ENCODE results near the gene OR56B1. TPM values are rescaled to one million over a fixed set of nuclear protein-coding genes. Genes with fewer than 3 reads are reported as not detected.

OR56B1 gene
- total RNA-seq, 2 donors from 2014 or later: not detected

DNA sequence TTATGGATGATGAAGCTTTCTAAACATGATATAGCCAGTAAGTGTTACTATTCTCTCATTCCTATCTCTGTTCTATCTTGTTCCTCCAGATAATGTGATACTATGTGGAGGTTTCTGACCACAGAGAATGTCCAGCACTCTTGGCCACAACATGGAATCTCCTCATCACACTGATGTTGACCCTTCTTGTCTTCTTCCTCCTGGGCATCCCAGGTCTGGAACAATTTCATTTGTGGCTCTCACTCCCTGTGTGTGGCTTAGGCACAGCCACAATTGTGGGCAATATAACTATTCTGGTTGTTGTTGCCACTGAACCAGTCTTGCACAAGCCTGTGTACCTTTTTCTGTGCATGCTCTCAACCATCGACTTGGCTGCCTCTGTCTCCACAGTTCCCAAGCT, 9.9 kb upstream of the OR56B1 start:
- Histone ChIP-seq H3K36me3 (no peaks in the 10 kb centered on the region), H3K4me3 (no peak overlapping the region), H3K27ac (no peak overlapping the region), H3K27me3 (replicated peaks; ENCODE audit: insufficient read depth) (no peaks in the 10 kb centered on the region), H3K4me1 (replicated peaks) (no peaks in the 10 kb centered on the region), H3K9me3 (no peaks in the 10 kb centered on the region)
- intact Hi-C loops (cut with DNase I): no loop called here
- TF ChIP-seq, protein P1, sequence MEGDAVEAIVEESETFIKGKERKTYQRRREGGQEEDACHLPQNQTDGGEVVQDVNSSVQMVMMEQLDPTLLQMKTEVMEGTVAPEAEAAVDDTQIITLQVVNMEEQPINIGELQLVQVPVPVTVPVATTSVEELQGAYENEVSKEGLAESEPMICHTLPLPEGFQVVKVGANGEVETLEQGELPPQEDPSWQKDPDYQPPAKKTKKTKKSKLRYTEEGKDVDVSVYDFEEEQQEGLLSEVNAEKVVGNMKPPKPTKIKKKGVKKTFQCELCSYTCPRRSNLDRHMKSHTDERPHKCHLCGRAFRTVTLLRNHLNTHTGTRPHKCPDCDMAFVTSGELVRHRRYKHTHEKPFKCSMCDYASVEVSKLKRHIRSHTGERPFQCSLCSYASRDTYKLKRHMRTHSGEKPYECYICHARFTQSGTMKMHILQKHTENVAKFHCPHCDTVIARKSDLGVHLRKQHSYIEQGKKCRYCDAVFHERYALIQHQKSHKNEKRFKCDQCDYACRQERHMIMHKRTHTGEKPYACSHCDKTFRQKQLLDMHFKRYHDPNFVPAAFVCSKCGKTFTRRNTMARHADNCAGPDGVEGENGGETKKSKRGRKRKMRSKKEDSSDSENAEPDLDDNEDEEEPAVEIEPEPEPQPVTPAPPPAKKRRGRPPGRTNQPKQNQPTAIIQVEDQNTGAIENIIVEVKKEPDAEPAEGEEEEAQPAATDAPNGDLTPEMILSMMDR (IDR thresholded peaks at IDR 0.05): no peak
- TF ChIP-seq POLR2AphosphoS5 (IDR thresholded peaks at IDR 0.05) (no peak), POLR2A (IDR thresholded peaks at IDR 0.05) (no peak)
- WGBS: 89% methylated on average over 1 of the region's 1 CpG
- DNase-seq (ENCODE audit: low spot score): no peak

GRCh38 chr11:5727691-5728090, 8.6 kb upstream of the OR56B1 start:
- Histone ChIP-seq H3K4me1 (replicated peaks) (no peaks in the 10 kb centered on the region), H3K4me3 (no peak overlapping the region), H3K27ac (no peak overlapping the region), H3K36me3 (no peaks in the 10 kb centered on the region), H3K27me3 (replicated peaks; ENCODE audit: insufficient read depth) (no peaks in the 10 kb centered on the region), H3K9me3 (no peaks in the 10 kb centered on the region)
- TF ChIP-seq POLR2A (IDR thresholded peaks at IDR 0.05): no peak
- TF ChIP-seq, protein P1 (IDR thresholded peaks at IDR 0.05): no peak
- TF ChIP-seq POLR2AphosphoS5 (IDR thresholded peaks at IDR 0.05): no peak
- no peak for DNase-seq (ENCODE audit: low spot score)
- intact Hi-C loops (cut with DNase I): no loop called here
- WGBS: 100% methylated on average over 1 of the region's 1 CpG

- Histone ChIP-seq H3K4me1 (replicated peaks) (no peaks in the 10 kb centered on the region), H3K9me3 (no peaks in the 10 kb centered on the region), H3K27ac (no peak overlapping the region), H3K27me3 (replicated peaks; ENCODE audit: insufficient read depth) (no peaks in the 10 kb centered on the region), H3K4me3 (no peak overlapping the region), H3K36me3 (no peaks in the 10 kb centered on the region)
- DNase-seq (ENCODE audit: low spot score): no peak
- TF ChIP-seq POLR2AphosphoS5 (IDR thresholded peaks at IDR 0.05): no peak
- TF ChIP-seq, protein P1 (IDR thresholded peaks at IDR 0.05): no peak
- no peak for TF ChIP-seq POLR2A (IDR thresholded peaks at IDR 0.05)
- intact Hi-C loops (cut with DNase I): no loop called here
Measured at GRCh38 chr11:5737091-5737490, 843 bp downstream of the OR56B1 start.

- no peaks in the 10 kb centered on the region for H3K27me3 ChIP-seq (replicated peaks; ENCODE audit: insufficient read depth)
- intact Hi-C loops (cut with DNase I): no loop called here
- no peak overlapping the region for H3K27ac ChIP-seq
- no peak for DNase-seq (ENCODE audit: low spot score)
- H3K36me3 ChIP-seq: no peaks in the 10 kb centered on the region
- H3K9me3 ChIP-seq: no peaks in the 10 kb centered on the region
- no peaks in the 10 kb centered on the region for H3K4me1 ChIP-seq (replicated peaks)
- no peak for TF ChIP-seq POLR2AphosphoS5 (IDR thresholded peaks at IDR 0.05)
- no peak for TF ChIP-seq POLR2A (IDR thresholded peaks at IDR 0.05)
- TF ChIP-seq, protein P1 (IDR thresholded peaks at IDR 0.05): no peak
- 77% methylated on average over 6 of the region's 6 CpGs for WGBS
- no peak overlapping the region for H3K4me3 ChIP-seq
Measured at GRCh38 chr11:5737670-5738392, 1.6 kb downstream of the OR56B1 start.

DNA sequence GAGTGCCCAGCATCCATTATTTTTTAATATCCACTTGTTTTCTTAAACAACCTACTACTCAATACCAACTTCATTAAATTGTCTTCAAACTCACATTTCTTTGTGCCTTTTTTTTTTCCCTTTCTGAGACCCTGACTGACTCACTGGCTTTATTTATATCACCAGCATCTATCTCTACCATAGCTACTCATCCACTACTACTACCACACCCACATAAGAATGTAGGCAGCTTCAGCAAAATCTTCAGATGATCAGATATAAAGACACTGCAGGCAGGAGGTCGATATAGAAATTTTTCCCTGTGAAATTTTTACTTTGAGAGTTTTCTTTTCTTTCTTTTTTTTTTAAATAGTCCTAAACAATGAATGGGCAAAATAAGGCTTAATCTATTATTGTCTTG, 2.2 kb downstream of the OR56B1 start:
- no peaks in the 10 kb centered on the region for H3K36me3 ChIP-seq
- H3K9me3 ChIP-seq: no peaks in the 10 kb centered on the region
- WGBS: 56% methylated on average over 1 of the region's 1 CpG
- H3K27me3 ChIP-seq (replicated peaks; ENCODE audit: insufficient read depth): no peaks in the 10 kb centered on the region
- intact Hi-C loops (cut with DNase I): no loop called here
- TF ChIP-seq, protein P1 (IDR thresholded peaks at IDR 0.05): no peak
- TF ChIP-seq POLR2AphosphoS5 (IDR thresholded peaks at IDR 0.05): no peak
- H3K27ac ChIP-seq: no peak overlapping the region
- no peak for DNase-seq (ENCODE audit: low spot score)
- no peak overlapping the region for H3K4me3 ChIP-seq
- H3K4me1 ChIP-seq (replicated peaks): no peaks in the 10 kb centered on the region
